ENCODE measurements around the gene TSPAN2.

- peak; percentile 92 for TF ChIP-seq CTCF (conservative IDR thresholded peaks at IDR 0.05; ENCODE audit: low read length)
- TF ChIP-seq EZH2phosphoT487 (IDR thresholded peaks at IDR 0.05; ENCODE audit: borderline replicate concordance, low read depth, low read length): no peak
These were observed 49.7 kb upstream of the TSPAN2 start for GRCh38 chr1:115138973-115139372.

All from OCI-LY7 (cell line).